ENCODE results near the gene TBC1D9. TPM values are rescaled to one million over a fixed set of nuclear protein-coding genes. Genes with fewer than 3 reads are reported as not detected.

The TBC1D9 gene
- polyA plus RNA-seq, 2 of the 4 experiments (the other 2 are of a cell fraction), result 5.6 to 11.8 TPM

DNA sequence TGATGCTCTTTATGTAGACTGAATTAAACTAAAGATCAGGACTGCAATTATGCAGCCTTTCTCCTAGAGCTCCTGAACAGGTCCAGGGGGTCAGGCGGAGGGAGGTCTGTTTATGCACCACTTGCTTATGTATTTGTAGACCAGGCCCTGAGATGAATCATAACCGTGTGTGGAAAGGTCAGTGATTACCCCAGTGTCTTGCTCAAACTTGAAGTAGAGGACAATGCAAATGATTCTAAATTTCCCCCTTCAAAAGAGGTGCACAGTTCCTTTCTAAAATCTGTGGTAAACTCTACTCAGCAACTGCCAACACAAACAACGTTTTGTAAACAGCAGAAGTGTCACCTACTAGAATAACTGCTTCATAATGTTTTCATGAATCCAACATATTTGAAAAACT is 13.0 kb upstream of the TBC1D9 start:
- H3K27ac ChIP-seq, result no peak overlapping the region
- no peaks in the 10 kb centered on the region for H3K4me1 ChIP-seq
- ATAC-seq, result no peak
- H3K4me3 ChIP-seq, result no peak overlapping the region
- WGBS (ENCODE audit: missing lambda C conversion rate), result 37% methylated on average over 3 of the region's 3 CpGs
- TF ChIP-seq ZNF302 (CRISPR knock-in tag; IDR thresholded peaks at IDR 0.05) (no peak), POLR2AphosphoS2 (conservative IDR thresholded peaks at IDR 0.05; ENCODE audit: low read length) (no peak)
- no peaks in the 10 kb centered on the region for H3K9me3 ChIP-seq
- ChIA-PET POLR2A (no interaction called here), CTCF (interaction anchor here (0.7 to 1.2 kb wide), 2 partner anchors 13 to 32 kb away, joined by 3 to 4 read pairs; partner anchors contain the start of gene TBC1D9)
- no peak overlapping the region for H3K4me2 ChIP-seq
- no peak for FAIRE-seq
- DNase-seq (ENCODE audit: low read depth in 1 of 2, low spot score in 1 of 2), result no peak

- ATAC-seq (no peak), DNase-seq (ENCODE audit: low read depth in 1 of 2, low spot score in 1 of 2) (peak in 1 of 2 experiments; percentile 2), FAIRE-seq (no peak)
- no peaks in the 10 kb centered on the region for H3K4me1 ChIP-seq
- WGBS (ENCODE audit: missing lambda C conversion rate), result 58% methylated on average over 7 of the region's 7 CpGs
- no peak for TF ChIP-seq TP53 (CRISPR knock-in tag; IDR thresholded peaks at IDR 0.05)
- no peak for TF ChIP-seq RARB (CRISPR knock-in tag; IDR thresholded peaks at IDR 0.05)
- no peak for TF ChIP-seq POLR2A (IDR thresholded peaks at IDR 0.05; ENCODE audit: low read length)
- no peak for TF ChIP-seq CHD4 (IDR thresholded peaks at IDR 0.05; ENCODE audit: borderline replicate concordance)
- TF ChIP-seq MAFK (IDR thresholded peaks at IDR 0.05; ENCODE audit: partially characterized antibody), result no peak
- TF ChIP-seq MYC (IDR thresholded peaks at IDR 0.05; ENCODE audit: borderline replicate concordance, low read length), result no peak
- no peak for TF ChIP-seq TFCP2L1 (CRISPR knock-in tag; IDR thresholded peaks at IDR 0.05)
- TF ChIP-seq ELK1 (IDR thresholded peaks at IDR 0.05; ENCODE audit: low read depth, low read length), result no peak
- no peak for TF ChIP-seq EP300 (IDR thresholded peaks at IDR 0.05)
- H3K4me3 ChIP-seq, result no peak overlapping the region
- no peaks in the 10 kb centered on the region for H3K9me3 ChIP-seq
- ChIA-PET CTCF (interaction anchor here (1.2 kb wide), 1 partner anchor 8 kb away, joined by 3 read pairs; the partner anchor contains the start of gene TBC1D9), POLR2A (no interaction called here)
- H3K4me2 ChIP-seq, result no peak overlapping the region
- no peak overlapping the region for H3K27ac ChIP-seq
These were observed 8.7 kb upstream of the TBC1D9 start for GRCh38 chr4:140764785-140765392.

DNA sequence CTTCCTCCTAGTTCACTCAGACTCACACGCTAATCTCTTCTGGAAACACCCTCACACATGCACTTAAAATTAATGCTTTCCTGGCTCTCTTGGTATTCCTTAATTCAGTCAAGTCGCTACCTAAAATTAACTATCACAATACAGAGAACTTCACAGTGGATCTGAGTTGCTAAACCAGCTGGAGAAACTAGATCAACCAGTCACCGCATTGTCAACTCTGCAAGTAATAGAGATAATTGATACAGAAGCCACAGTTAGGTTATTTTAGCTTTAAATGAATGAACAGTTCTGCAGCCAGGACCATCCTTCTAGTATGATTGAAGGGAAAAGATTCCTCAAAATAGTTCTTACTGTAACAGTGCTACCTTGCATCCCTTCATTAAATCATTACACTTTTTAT is 6.0 kb upstream of the TBC1D9 start:
- H3K9me3 ChIP-seq, result no peaks in the 10 kb centered on the region
- ChIA-PET POLR2A (no interaction called here), CTCF (interaction anchor here (0.6 to 1.4 kb wide), 3 partner anchors 9 to 87 kb away, joined by 3 to 4 read pairs (median 3); no protein-coding TSS in a partner anchor)
- FAIRE-seq (no peak), ATAC-seq (no peak), DNase-seq (ENCODE audit: low read depth in 1 of 2, low spot score in 1 of 2) (no peak)
- no peak overlapping the region for H3K4me3 ChIP-seq
- H3K4me2 ChIP-seq, result no peak overlapping the region
- 87% methylated on average over 3 of the region's 3 CpGs for WGBS (ENCODE audit: missing lambda C conversion rate)
- no peak overlapping the region for H3K27ac ChIP-seq
- no peak for TF ChIP-seq ZC3H11A (IDR thresholded peaks at IDR 0.05)
- TF ChIP-seq TP53 (CRISPR knock-in tag; IDR thresholded peaks at IDR 0.05), result no peak
- no peak for TF ChIP-seq TFCP2L1 (CRISPR knock-in tag; IDR thresholded peaks at IDR 0.05)
- peaks cover 2% of the 10 kb centered on the region; the same call in 2 of the 3 replicates for H3K4me1 ChIP-seq

DNA sequence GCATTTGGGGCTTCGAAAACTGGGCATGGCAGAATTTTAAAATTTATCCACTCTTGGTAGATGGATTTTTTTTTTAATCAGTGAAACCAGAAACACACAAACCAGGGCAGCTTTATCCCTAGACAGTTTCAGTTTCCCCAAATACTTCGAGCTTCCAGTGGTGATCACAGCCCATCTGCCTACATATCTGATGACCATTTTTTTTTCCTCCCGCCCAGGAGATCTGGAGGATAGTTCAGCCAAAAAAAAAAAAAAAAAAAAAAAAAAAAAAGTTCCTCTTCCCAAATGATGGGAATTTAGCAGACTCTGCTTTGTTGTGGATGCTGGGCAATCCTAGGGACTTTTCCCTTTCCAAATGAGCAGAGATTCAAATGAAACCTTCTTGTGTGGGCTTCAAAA is 1.0 kb upstream of the TBC1D9 start:
- Histone ChIP-seq H3K4me3 (peak overlapping the region; percentile 77), H3K27ac (peak overlapping the region; percentile 86 to 88; a peak in 4 of 6 replicates), H3K9me3 (no peaks in the 10 kb centered on the region), H3K4me2 (peak overlapping the region; percentile 70), H3K4me1 (peaks cover 13% of the 10 kb centered on the region; the same call in 2 of the 3 replicates)
- FAIRE-seq (no peak), ATAC-seq (no peak), DNase-seq (ENCODE audit: low read depth in 1 of 2, low spot score in 1 of 2) (no peak)
- ChIA-PET POLR2A (interaction anchor here (1.0 to 1.8 kb wide), 7 partner anchors 9 to 384 kb away, joined by 3 to 7 read pairs (median 5); partner anchors contain the start of genes ELMOD2 and SCOC), CTCF (interaction anchor here (0.6 to 1.5 kb wide), 11 partner anchors 8 to 119 kb away, joined by 3 to 6 read pairs (median 3); no protein-coding TSS in a partner anchor)
- 40% methylated on average over 3 of the region's 3 CpGs for WGBS (ENCODE audit: missing lambda C conversion rate)
- no peak for TF ChIP-seq HOXA7 (CRISPR knock-in tag; IDR thresholded peaks at IDR 0.05)
- TF ChIP-seq ZSCAN20 (CRISPR knock-in tag; IDR thresholded peaks at IDR 0.05), result no peak
- TF ChIP-seq HES2 (IDR thresholded peaks at IDR 0.05), result no peak
- no peak for TF ChIP-seq USF2 (IDR thresholded peaks at IDR 0.05)
- no peak for TF ChIP-seq NFE2L2 (conservative IDR thresholded peaks at IDR 0.05; ENCODE audit: low read length)
- TF ChIP-seq RAD21 (conservative IDR thresholded peaks at IDR 0.05 in 1 of 2, IDR thresholded peaks at IDR 0.05 in 1 of 2), result no peak
- no peak for TF ChIP-seq ATOH8 (CRISPR knock-in tag; IDR thresholded peaks at IDR 0.05; ENCODE audit: low read depth)
- TF ChIP-seq HOXB5 (CRISPR knock-in tag; IDR thresholded peaks at IDR 0.05), result no peak
- TF ChIP-seq, protein P1, sequence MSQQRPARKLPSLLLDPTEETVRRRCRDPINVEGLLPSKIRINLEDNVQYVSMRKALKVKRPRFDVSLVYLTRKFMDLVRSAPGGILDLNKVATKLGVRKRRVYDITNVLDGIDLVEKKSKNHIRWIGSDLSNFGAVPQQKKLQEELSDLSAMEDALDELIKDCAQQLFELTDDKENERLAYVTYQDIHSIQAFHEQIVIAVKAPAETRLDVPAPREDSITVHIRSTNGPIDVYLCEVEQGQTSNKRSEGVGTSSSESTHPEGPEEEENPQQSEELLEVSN (IDR thresholded peaks at IDR 0.05; ENCODE audit: borderline replicate concordance, low read depth), result no peak
- TF ChIP-seq RCOR1 (IDR thresholded peaks at IDR 0.05; ENCODE audit: low read depth, low read length), result no peak
- TF ChIP-seq ESRRA (IDR thresholded peaks at IDR 0.05; ENCODE audit: borderline replicate concordance, low read length), result no peak
- no peak for TF ChIP-seq PHF8 (IDR thresholded peaks at IDR 0.05; ENCODE audit: borderline replicate concordance, low read depth)
- no peak for TF ChIP-seq KDM5A (IDR thresholded peaks at IDR 0.05)
- no peak for TF ChIP-seq FOSL2 (IDR thresholded peaks at IDR 0.05)
- no peak for TF ChIP-seq FOSL2 (CRISPR knock-in tag; IDR thresholded peaks at IDR 0.05)
- TF ChIP-seq, protein P2, sequence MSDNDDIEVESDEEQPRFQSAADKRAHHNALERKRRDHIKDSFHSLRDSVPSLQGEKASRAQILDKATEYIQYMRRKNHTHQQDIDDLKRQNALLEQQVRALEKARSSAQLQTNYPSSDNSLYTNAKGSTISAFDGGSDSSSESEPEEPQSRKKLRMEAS (IDR thresholded peaks at IDR 0.05), result no peak
